ENCODE measurements around the gene UFM1.
"Not testable (repeated sequence)": the region's sequence is repeated elsewhere in the genome, so short reads cannot be mapped to it uniquely, and the experiment has no call there.

UFM1 gene

DNA sequence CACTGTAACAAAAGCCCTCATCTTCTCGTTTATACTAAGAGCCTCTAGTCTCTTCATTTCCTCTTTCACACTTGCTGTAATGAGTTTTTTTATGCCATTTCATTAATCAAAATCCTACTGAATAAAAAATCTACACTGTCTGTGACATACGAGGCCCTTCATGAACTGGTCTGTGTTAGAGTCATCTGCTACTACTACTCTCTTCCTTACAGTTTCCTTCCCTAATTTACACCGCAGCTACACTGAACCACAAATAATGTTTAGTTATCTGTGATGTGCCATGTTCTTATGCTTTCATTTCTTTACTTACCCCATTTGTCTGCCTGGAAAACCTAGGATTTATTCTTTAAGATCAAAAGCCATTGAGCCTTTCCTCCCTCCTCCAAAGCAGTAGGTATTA lies 16.0 kb downstream of the UFM1 start:
- no peak for DNase-seq (ENCODE audit: low spot score)

DNA sequence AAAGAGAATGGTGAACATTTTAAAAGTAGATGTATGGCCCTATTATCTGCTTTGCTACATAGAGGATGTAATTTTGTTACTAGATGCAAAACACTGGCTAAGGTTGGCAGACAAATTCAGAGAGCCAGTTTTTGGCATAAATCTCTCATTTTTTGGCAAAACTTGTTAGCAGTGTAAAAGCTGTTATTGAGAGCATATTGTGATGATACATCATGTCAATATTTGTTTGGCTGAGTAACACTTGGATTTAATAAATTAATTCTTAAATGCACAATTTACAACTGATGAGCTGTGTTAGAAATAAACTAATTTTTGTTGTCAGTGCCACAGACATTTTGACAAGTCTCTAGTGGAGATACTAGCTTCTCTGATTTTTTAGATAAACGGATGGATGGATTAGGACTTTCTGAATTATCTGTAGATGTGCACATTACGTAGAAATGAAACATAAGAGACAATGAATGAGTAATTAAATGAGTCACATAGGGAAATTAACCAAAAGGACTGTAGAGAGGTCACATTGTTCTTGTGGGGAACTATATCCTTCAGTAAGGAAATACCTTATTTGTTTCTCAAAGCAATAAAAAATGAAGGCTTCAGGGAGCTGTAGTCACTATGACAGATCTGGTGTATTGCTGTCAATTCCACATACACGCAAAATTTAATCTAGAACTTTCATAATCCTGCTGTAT lies 17.4 kb downstream of the UFM1 start:
- DNase-seq (ENCODE audit: low spot score), result peak; percentile 26

DNA sequence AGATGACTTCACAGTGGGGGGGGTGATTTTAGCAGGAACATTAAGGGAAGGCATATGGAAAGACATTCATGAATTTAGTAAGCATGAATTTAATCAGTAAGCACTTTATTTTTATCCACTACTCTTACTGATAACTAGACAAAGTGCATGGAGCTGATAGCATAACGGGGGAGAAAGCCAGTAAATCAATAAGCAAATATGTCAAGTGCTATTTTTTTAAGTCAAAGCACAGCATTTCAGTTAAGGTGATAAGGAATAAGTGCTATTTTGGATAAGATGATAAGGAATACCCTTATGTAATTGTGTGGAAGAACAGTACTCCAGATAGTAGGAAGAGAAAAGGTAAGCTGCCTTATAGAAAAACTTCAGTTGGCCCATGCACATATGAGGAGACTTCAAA lies 19.4 kb downstream of the UFM1 start:
- no peak for DNase-seq (ENCODE audit: low spot score)

GRCh38 chr13:38370096-38370495 lies 20.4 kb downstream of the UFM1 start:
- DNase-seq (ENCODE audit: low spot score), result not testable (repeated sequence)

DNA sequence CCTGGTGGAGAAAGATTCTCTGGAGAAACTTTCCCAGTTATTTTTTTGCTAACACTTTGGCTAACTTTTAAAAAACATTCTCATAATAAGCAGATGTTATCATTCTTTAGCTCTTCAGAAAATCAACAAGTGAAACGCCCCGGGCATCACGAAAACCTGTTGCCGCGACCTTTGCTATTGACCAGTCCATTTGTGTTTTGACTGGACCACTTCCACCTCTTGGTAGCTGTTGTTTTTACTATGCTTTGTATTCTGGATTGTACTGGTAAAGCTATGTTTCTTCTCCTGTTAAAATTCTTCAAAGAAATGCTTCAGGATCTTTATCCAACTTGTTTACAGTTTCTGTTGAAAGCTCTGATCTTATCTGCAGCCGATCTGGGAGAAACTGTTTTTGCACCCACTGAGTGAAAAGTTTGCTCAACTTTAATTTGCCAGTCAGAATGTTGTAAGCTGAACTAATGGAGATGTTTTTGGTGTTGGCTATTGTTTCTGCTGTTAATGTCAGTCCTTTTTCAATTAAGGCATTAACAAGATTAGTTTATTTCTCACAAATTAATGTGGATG lies 23.3 kb downstream of the UFM1 start:
- DNase-seq (ENCODE audit: low spot score), result no peak

- DNase-seq (ENCODE audit: low spot score), result no peak
Measured at GRCh38 chr13:38376546-38376945, 26.9 kb downstream of the UFM1 start.

DNA sequence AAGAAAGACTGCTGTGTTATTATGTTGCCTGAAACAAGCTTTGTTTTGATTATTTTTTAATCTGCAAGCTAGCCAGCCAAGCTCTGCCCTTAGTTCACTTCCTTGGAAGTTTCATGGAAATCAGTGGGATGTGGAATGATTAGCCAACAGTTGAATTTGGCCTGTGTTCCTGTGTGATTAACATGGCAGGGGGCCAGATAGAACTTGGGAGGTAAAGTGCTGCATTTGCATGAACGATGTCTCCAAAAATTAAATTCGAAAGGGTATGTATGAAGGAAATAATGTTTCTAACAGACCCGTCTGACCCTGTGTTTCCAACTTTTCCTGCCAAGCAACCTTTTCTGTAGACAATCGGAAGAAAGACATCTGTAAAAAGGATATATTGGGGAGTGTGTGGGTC lies 32.2 kb downstream of the UFM1 start:
- no peak for DNase-seq (ENCODE audit: low spot score)

- DNase-seq (ENCODE audit: low spot score), result no peak
Measured at GRCh38 chr13:38382946-38383345, 33.3 kb downstream of the UFM1 start.

- DNase-seq (ENCODE audit: low spot score), result no peak
Measured at GRCh38 chr13:38384171-38384570, 34.5 kb downstream of the UFM1 start.

GRCh38 chr13:38385153-38385891 lies 35.7 kb downstream of the UFM1 start:
- DNase-seq (ENCODE audit: low spot score), result no peak

- no peak for DNase-seq (ENCODE audit: low spot score)
Measured at GRCh38 chr13:38386421-38386820, 36.8 kb downstream of the UFM1 start.

DNA sequence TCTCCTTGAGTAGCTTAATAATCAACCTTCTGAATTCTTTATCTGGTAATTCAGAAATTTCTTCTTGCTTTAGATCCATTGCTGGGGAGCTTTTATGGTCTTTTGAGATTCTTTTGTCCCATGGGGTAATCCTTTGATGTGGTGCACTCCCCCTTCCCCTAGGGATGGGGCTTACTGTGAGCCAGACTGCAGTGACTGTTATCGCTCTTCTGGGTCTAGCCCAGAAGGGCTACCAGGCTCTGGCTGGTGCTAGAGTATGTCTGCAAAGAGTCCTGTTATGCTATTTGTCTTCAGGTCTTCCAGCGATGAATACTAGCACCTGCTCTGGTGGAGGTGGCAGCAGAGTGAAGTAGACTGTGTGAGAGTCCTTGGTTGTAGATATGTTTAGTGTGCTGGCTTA lies 41.7 kb downstream of the UFM1 start:
- no peak for DNase-seq (ENCODE audit: low spot score)

DNA sequence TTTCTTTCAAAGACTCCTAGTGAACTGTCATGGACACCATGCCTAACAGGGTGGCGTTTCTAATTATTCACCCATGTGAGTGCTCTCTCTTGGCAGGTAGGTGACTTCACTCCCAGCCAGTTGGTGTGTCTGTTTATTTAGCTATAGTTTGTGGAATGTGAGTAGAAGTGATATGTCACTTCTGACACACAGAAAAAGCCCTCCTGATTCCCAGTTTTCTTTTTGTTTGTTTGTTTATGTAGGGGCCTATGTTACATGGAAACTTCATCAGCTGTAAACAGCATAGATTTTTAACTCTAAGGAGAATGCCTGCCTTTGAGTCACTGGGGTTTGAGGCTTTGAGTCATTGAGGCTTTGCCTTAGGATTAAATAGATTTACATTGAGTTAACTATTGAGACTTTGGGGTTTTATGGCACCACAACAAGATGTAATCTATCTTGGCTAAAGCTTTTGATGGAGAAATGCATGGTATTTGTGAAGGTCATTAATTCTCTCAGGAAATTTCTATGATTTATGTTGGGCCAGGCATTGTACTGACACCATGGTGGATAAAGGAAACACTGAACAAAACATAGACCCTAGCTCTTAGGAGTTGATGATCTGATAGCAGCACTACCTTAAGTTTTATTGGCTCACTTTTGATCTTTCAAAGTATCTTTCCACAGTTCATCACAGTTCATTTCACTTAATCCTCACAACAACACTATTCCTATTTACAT lies 45.3 kb downstream of the UFM1 start:
- no peak for DNase-seq (ENCODE audit: low spot score)

- no peak for DNase-seq (ENCODE audit: low spot score)
Measured at GRCh38 chr13:38395497-38395788, 45.8 kb downstream of the UFM1 start.

- peak; percentile 53 for DNase-seq (ENCODE audit: low spot score)
Measured at GRCh38 chr13:38398711-38399493, 49.3 kb downstream of the UFM1 start.

DNA sequence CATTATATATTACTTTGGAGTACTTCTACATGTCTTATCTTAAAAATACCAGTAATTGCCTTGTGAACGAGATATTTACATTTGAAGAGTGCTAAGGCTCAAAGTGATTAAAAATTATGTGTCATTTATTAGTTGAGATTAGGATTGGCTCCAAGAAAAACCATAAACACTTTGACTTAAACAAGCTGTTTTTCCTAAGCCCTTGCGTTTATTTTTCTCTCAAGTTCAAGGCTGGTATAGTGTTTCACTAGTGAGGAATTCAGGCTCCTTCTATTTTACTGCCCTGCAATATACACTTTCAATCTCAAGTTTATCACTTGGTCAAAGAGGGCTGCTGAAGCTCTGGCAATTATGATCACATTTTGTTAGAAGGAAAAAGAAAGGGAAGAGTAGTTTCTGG lies 49.9 kb downstream of the UFM1 start:
- no peak for DNase-seq (ENCODE audit: low spot score)

- DNase-seq (ENCODE audit: low spot score), result no peak
Measured at GRCh38 chr13:38401276-38401675, 51.6 kb downstream of the UFM1 start.

- no peak for DNase-seq (ENCODE audit: low spot score)
Measured at GRCh38 chr13:38405216-38405615, 55.6 kb downstream of the UFM1 start.

GRCh38 chr13:38409771-38410170 lies 60.1 kb downstream of the UFM1 start:
- no peak for DNase-seq (ENCODE audit: low spot score)

- no peak for DNase-seq (ENCODE audit: low spot score)
Measured at GRCh38 chr13:38412266-38412665, 62.6 kb downstream of the UFM1 start.

Measured in COLO829 (cell line).